GM15510 (cell line): ENCODE measurements around the gene HPSE2.

Experiments used
- POLR2A ChIP-seq: IDR thresholded peaks from 3 replicates; pipeline ENCODE4 v1.6.1; 2011; ENCODE audit warnings: borderline replicate concordance; ENCODE audit not compliant: insufficient read length; ENCODE audit errors: extremely low read depth

The HPSE2 gene

DNA sequence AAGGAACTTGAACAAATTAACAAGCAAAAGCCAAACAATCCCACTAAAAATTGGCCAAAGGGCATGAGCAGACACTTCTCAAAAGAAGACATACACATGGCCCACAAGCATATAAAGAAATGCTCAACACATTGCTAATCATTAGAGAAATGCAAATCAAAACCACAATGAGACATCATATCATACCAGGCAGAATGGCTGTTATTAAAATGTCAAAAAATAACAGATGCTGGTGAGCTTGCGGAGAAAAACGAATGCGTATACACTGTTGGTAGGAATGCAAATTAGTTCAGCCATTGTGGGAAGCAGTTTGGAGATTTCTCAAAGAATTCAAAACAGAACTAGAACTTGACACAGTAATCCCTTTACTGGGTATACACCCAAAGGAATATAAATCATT, 477.2 kb downstream of the HPSE2 start:
- no peak for TF ChIP-seq POLR2A

DNA sequence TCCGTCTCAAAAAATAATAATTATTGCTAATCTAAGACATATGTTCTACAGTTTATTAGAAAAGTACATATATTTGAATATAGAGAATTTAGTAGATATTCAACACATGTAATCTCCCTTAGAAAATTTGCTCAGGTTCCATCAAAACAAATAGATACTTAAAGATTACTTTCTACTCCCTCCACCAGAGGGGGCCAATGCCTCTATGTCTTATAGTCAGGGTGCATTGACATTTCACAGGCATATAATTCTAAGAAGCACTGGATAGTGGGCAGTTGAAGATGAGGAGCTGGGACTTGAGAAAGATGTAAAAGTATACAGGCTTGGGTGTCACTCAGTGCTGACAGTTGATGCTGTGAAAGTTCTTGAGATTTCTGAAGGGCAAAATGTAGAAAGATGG, 487.4 kb downstream of the HPSE2 start:
- no peak for TF ChIP-seq POLR2A

GRCh38 chr10:98745645-98746044, 490.0 kb downstream of the HPSE2 start:
- TF ChIP-seq POLR2A, result no peak

DNA sequence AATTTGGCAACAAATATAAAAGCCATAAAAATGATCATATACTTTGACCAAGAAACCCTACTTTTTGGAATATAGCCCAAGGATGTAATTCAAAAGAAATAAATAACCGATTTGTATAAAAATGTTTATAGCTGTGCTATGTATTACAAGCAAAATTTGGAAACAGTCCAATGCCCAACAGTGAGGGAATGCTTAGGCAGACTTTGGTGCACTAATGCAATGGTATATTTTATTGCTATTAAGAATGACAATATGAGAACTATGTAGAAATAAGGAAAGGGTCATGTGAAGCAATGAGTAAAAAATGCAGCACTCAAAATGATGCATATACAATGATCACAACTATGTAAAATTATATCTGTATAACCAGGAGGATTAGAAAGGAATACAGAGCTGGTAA, 515.1 kb downstream of the HPSE2 start:
- no peak for TF ChIP-seq POLR2A

DNA sequence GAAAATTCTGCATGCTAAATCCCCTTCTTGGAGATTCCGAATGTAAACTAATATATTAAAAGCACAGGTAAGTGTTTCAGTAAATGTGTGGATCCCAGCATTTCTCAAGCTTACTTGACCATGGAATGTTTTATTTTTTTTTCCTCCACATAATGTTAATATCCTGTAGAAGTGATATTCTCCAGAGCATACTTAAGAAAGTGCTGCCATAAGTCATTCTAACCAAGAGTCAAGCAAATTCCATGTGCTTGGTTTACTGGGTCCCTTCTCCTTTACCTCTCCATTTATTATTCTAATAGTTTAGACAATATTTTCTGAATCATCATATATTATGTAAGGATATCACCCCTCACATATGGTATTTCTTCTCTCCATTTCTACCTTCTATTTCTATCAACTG, 522.1 kb downstream of the HPSE2 start:
- no peak for TF ChIP-seq POLR2A

GRCh38 chr10:98696516-98696915, 539.1 kb downstream of the HPSE2 start:
- TF ChIP-seq POLR2A, result no peak

GRCh38 chr10:98694883-98695282, 540.8 kb downstream of the HPSE2 start:
- no peak for TF ChIP-seq POLR2A

GRCh38 chr10:98694014-98694413, 541.6 kb downstream of the HPSE2 start:
- no peak for TF ChIP-seq POLR2A

GRCh38 chr10:98687685-98688084, 548.0 kb downstream of the HPSE2 start:
- no peak for TF ChIP-seq POLR2A

GRCh38 chr10:98684019-98684899, 551.4 kb downstream of the HPSE2 start:
- TF ChIP-seq POLR2A, result no peak

DNA sequence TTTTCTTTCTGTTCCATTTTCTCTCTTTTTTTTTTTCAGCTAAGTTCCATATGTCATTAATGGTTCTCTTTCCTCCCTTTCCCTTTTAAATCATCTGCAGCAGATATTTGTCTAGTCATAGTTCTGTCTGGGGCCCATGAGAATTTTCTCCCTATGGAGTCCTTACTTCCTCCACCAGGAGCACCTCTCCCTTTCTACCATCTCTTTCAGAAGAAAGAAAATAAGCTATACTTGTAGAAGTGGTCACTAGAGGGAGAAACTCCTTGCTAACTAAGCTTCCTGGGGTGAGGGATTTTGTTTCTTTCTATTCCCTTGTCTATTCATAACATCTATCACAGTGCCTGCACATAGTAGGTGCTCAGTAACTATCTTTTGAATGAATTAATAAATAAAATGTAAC, 558.8 kb downstream of the HPSE2 start:
- TF ChIP-seq POLR2A, result no peak

DNA sequence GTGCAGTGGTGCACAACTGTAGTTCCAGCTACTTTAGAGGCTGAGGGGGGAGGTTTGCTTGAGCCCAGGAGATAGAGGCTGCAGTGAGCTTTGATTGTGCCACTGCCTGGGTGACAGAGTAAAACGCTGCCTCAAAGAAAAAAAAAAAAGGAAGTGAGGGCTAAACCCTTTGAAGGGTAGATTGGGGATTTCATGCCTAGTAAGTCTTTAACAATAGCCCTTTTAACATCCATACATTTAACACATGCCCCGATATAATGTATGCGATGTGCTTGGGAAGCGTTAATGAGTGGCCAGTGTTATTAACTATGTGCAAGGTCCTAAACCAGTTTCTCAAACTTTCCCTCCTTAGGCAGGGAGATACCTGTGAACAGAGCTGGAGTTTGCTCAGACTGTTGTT, 559.8 kb downstream of the HPSE2 start:
- no peak for TF ChIP-seq POLR2A

GRCh38 chr10:98673171-98673782, 562.4 kb downstream of the HPSE2 start:
- TF ChIP-seq POLR2A, result no peak

DNA sequence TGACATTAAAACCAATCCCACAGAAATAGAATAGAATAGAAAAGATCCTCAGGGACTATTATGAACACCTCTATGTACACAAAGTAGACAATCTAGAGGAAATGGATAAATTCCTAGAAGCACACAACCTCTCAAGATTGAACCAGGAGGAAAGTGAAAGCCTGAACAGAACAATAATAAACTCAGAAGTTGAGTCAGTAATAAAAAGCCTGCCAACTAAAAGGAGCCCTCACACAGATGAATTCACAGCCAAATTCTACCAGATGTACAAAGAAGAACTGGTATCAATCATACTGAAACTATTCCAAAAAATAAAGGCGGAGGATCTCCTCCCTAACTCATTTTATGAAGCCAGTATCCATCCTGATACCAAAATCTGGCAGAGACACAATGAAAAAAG, 568.6 kb downstream of the HPSE2 start:
- TF ChIP-seq POLR2A, result no peak

DNA sequence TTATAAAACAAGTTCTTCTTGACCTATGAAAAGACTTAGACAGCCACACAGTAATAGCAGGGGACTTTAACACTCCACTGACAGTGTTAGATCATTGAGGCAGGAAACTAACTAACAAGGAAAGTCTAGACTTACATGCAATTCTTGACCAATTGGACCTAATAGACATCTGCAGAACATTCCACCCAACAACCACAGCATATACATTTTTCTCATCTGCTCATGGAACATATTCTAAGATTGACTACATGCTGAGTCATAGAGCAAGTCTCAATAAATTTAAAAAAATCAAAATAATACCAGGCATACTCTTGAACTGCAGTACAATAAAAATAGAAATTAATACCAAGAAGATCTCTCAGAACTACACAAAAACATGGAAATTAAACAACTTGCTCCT, 569.4 kb downstream of the HPSE2 start:
- TF ChIP-seq POLR2A, result no peak

GRCh38 chr10:98664329-98665042, 571.2 kb downstream of the HPSE2 start:
- no peak for TF ChIP-seq POLR2A

GRCh38 chr10:98659951-98660350, 575.7 kb downstream of the HPSE2 start:
- TF ChIP-seq POLR2A, result no peak

DNA sequence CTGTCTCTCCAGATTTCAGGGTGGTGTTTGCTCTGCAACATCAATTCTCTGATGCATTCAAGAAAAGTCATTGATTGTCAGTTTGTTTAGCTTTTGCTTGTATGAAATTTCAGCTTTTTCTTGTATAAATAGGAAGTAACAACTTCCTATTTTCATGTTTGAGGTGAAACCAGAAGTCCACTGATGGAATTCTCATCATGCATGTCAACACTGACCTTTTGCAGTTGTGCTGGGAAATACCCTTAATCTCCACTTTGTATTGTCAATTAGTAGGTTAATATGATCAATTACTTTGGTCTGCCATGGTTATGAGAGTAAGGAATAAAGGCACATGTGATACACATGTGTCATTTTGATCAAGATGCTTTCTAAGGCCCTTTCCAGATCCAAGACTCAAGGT, 580.2 kb downstream of the HPSE2 start:
- TF ChIP-seq POLR2A, result no peak
